SK-N-SH (cell line): ENCODE data around the gene SLC24A3. TPM values are rescaled to one million over a fixed set of nuclear protein-coding genes. Genes with fewer than 3 reads are reported as not detected.

Experiments
- CTCF ChIA-PET: fragments of 300-600, 350-600 bp; formaldehyde crosslinking; extraction: SDS; loops from one replicate; lab custom pipeline; 2021; lab: Yijun Ruan, JAX
- POLR2A ChIA-PET: fragments of 350-600 bp; sonication (Branson Sonifier 250); formaldehyde crosslinking; extraction: SDS; loops from one replicate; lab custom pipeline; 2020; ENCODE audit warnings: antibody characterized with exemption, inconsistent platforms; lab: Yijun Ruan, JAX
- DNase-seq: peaks from one replicate; pipeline ENCODE4 v3.0.0; 2012
- H2AFZ ChIP-seq: fragments of 200-600 bp; sonication (generic); 2 replicates; pipeline ENCODE4 v1.8.1; 2016; ENCODE audit warnings: antibody characterized with exemption, mild to moderate bottlenecking, low read depth
- H3F3A ChIP-seq: fragments of 200-600 bp; sonication (generic); replicated peaks from 2 replicates; pipeline ENCODE3; 2016; ENCODE audit warnings: antibody characterized with exemption, mild to moderate bottlenecking; ENCODE audit not compliant: insufficient read depth
- H3K27ac ChIP-seq, 2 experiments: fragments of 200-500 bp in 1 of 2; fragments of 200-600 bp in 1 of 2; sonication (Bioruptor generic) in 1 of 2; sonication (generic), shearing (Covaris generic) in 1 of 2; 2 replicates each; pipeline versions ENCODE4 v1.5.1 to v1.6.1; 2014 to 2016; ENCODE audit warnings: low read depth in 2 of 2, inconsistent platforms in 1 of 2, low read length in 1 of 2, mild to moderate bottlenecking in 1 of 2, mixed read lengths in 1 of 2
- H3K27me3 ChIP-seq: fragments of 200-600 bp; sonication (generic), shearing (Covaris generic); 2 replicates; pipeline ENCODE4 v1.6.1; 2016; ENCODE audit warnings: mixed run types; ENCODE audit not compliant: insufficient read depth
- H3K36me3 ChIP-seq, 2 experiments: fragments of 200-500 bp in 1 of 2; fragments of 200-600 bp in 1 of 2; sonication (Bioruptor generic) in 1 of 2; sonication (generic) in 1 of 2; replicated peaks in 1 of 2; 2 replicates each; pipeline versions ENCODE3 to v1.5.1; 2014 to 2016; ENCODE audit warnings: low read length in 1 of 2, mild to moderate bottlenecking in 1 of 2; ENCODE audit not compliant: insufficient read depth in 2 of 2, control insufficient read depth in 1 of 2
- H3K4me1 ChIP-seq, 2 experiments: fragments of 200-500 bp in 1 of 2; fragments of 200-600 bp in 1 of 2; sonication (Bioruptor generic) in 1 of 2; sonication (generic), shearing (Covaris generic) in 1 of 2; 2 replicates each; pipeline versions ENCODE4 v1.5.1 to v1.6.1; 2014 to 2016; ENCODE audit warnings: low read depth in 1 of 2, low read length in 1 of 2, mixed run types in 1 of 2; ENCODE audit not compliant: insufficient read depth in 2 of 2, control insufficient read depth in 1 of 2
- H3K4me2 ChIP-seq: fragments of 200-600 bp; sonication (generic), shearing (Covaris generic); 2 replicates; pipeline ENCODE4 v1.6.1; 2017; ENCODE audit warnings: mixed run types
- H3K4me3 ChIP-seq, 2 experiments: fragments of 200-500 bp in 1 of 2; fragments of 200-600 bp in 1 of 2; sonication (Bioruptor generic) in 1 of 2; sonication (generic), shearing (Covaris generic) in 1 of 2; 2 replicates each; pipeline versions ENCODE4 v1.5.1 to v1.8.1; 2014 to 2016; ENCODE audit warnings: low read depth in 2 of 2, inconsistent platforms in 1 of 2, low read length in 1 of 2, mild to moderate bottlenecking in 1 of 2, mixed read lengths in 1 of 2, moderate library complexity in 1 of 2
- H3K79me2 ChIP-seq: fragments of 200-600 bp; sonication (generic); 2 replicates; pipeline ENCODE4 v1.8.1; 2017; ENCODE audit warnings: mild to moderate bottlenecking; ENCODE audit not compliant: insufficient read depth
- H3K9ac ChIP-seq: fragments of 200-600 bp; sonication (generic); 2 replicates; pipeline ENCODE4 v1.6.1; 2017; ENCODE audit warnings: mixed run types
- H3K9me2 ChIP-seq: fragments of 200-600 bp; sonication (generic); 2 replicates; pipeline ENCODE4 v1.6.1; 2017; ENCODE audit warnings: mixed run types
- H3K9me3 ChIP-seq: fragments of 200-600 bp; sonication (generic); 2 replicates; pipeline ENCODE4 v1.6.1; 2017; ENCODE audit warnings: mixed run types, mild to moderate bottlenecking, moderate library complexity
- H4K20me1 ChIP-seq: fragments of 200-600 bp; sonication (generic); 2 replicates; pipeline ENCODE4 v1.6.1; 2017; ENCODE audit warnings: mild to moderate bottlenecking, mixed run types; ENCODE audit not compliant: insufficient read depth
- CHD2 ChIP-seq: fragments of 150-350 bp; IDR thresholded peaks from 2 replicates; pipeline ENCODE4 v1.6.1; 2018; ENCODE audit warnings: low read length; ENCODE audit not compliant: partially characterized antibody
- EP300 ChIP-seq, 2 experiments: IDR thresholded peaks; 2 replicates each; pipeline versions ENCODE4 v1.4.0 to v1.6.1; 2012; ENCODE audit warnings: borderline replicate concordance in 1 of 2, low read depth in 1 of 2, low read length in 1 of 2
- EZH2phosphoT487 ChIP-seq: fragments of 200-600 bp; sonication (generic); IDR thresholded peaks from 2 replicates; pipeline ENCODE4 v1.6.1; 2017; ENCODE audit warnings: low read depth, mixed run types, mild to moderate bottlenecking, antibody characterized with exemption, moderate library complexity, borderline replicate concordance
- FOXJ3 ChIP-seq: sonication (generic); formaldehyde crosslinking; IDR thresholded peaks from 2 replicates; pipeline ENCODE4 v1.5.1; 2020; ENCODE audit warnings: mild to moderate bottlenecking, missing genetic modification reagents
- GABPA ChIP-seq: IDR thresholded peaks from 2 replicates; pipeline ENCODE4 v1.4.0; 2012; ENCODE audit warnings: low read depth, mild to moderate bottlenecking
- JUND ChIP-seq: IDR thresholded peaks from 2 replicates; pipeline ENCODE4 v1.4.0; 2012
- MEF2A ChIP-seq: IDR thresholded peaks from 2 replicates; pipeline ENCODE4 v1.4.0; 2012; ENCODE audit warnings: low read depth, borderline replicate concordance
- MXI1 ChIP-seq: IDR thresholded peaks from 2 replicates; pipeline ENCODE4 v1.6.1; 2012; ENCODE audit warnings: mild to moderate bottlenecking, low read depth, low read length, improper control_type of control experiment
- NFIC ChIP-seq: IDR thresholded peaks from 2 replicates; pipeline ENCODE4 v1.4.0; 2012; ENCODE audit warnings: borderline replicate concordance
- POLR2AphosphoS5 ChIP-seq: IDR thresholded peaks from 2 replicates; pipeline ENCODE4 v1.6.1; 2012; ENCODE audit warnings: low read depth, low read length
- RAD21 ChIP-seq: IDR thresholded peaks from 2 replicates; pipeline ENCODE4 v1.6.1; 2012; ENCODE audit warnings: mild to moderate bottlenecking, low read length
- RCOR1 ChIP-seq: fragments of 150-350 bp; IDR thresholded peaks from 2 replicates; pipeline ENCODE4 v1.6.1; 2017; ENCODE audit warnings: antibody characterized with exemption, low read length
- RFX5 ChIP-seq: IDR thresholded peaks from 2 replicates; pipeline ENCODE4 v1.6.1; 2012; ENCODE audit warnings: mild to moderate bottlenecking, improper control_type of control experiment, low read length
- RXRA ChIP-seq: IDR thresholded peaks from 2 replicates; pipeline ENCODE4 v1.4.0; 2012; ENCODE audit warnings: low read depth, mild to moderate bottlenecking, borderline replicate concordance
- SIN3A ChIP-seq: IDR thresholded peaks from 2 replicates; pipeline ENCODE4 v1.6.1; 2012; ENCODE audit warnings: low read depth, mild to moderate bottlenecking, low read length, moderate library complexity, borderline replicate concordance
- SMC3 ChIP-seq: IDR thresholded peaks from 2 replicates; pipeline ENCODE4 v1.6.1; 2012; ENCODE audit warnings: low read depth, low read length, improper control_type of control experiment
- TAF1 ChIP-seq: IDR thresholded peaks from 2 replicates; pipeline ENCODE4 v1.6.1; 2012; ENCODE audit warnings: low read depth, mild to moderate bottlenecking, low read length, moderate library complexity, borderline replicate concordance
- TEAD4 ChIP-seq: IDR thresholded peaks from 2 replicates; pipeline ENCODE4 v1.4.0; 2012; ENCODE audit warnings: mild to moderate bottlenecking, borderline replicate concordance; ENCODE audit not compliant: insufficient read depth
- WGBS: methylation state at CpG from one replicate; pipeline ENCODE4 v1.1.6; 2017; ENCODE audit warnings: low lambda C conversion rate; 5-methylcytosine and 5-hydroxymethylcytosine counted together
- polyA plus RNA-seq, 3 experiments: library from polyadenylated mRNA; depleted of rRNA; stranded (reverse); fragments of >200 nt; gene quantifications; 2 replicates each; pipeline ENCODE4 v1.2.3, GENCODE V29; 2012
- TF ChIP-seq, protein P1 (sequence below): fragments of 200-600 bp; sonication (generic); IDR thresholded peaks from 2 replicates; pipeline ENCODE4 v1.6.1; 2017; ENCODE audit warnings: antibody characterized with exemption, mild to moderate bottlenecking, moderate library complexity
- TF ChIP-seq, protein P2 (sequence below): fragments of 150-350 bp; IDR thresholded peaks from 2 replicates; pipeline ENCODE4 v1.6.1; 2017; ENCODE audit warnings: antibody characterized with exemption, low read length, low read depth, borderline replicate concordance
- TF ChIP-seq, protein P3 (sequence below): IDR thresholded peaks from 2 replicates; pipeline ENCODE4 v1.6.1; 2012; ENCODE audit warnings: mild to moderate bottlenecking, low read depth, low read length, moderate library complexity
- TF ChIP-seq, protein P4 (sequence below): fragments of 150-350 bp; IDR thresholded peaks from 2 replicates; pipeline ENCODE4 v1.6.1; 2016; ENCODE audit warnings: mild to moderate bottlenecking, low read depth, low read length
- TF ChIP-seq, protein P5 (sequence below): IDR thresholded peaks from 2 replicates; pipeline ENCODE4; 2012
- TF ChIP-seq, protein P6 (sequence below): IDR thresholded peaks from 2 replicates; pipeline ENCODE4 v1.4.0; 2012; ENCODE audit warnings: low read depth, borderline replicate concordance

The SLC24A3 gene
- polyA plus RNA-seq, 1 of the 3 experiments (the other 2 are of a cell fraction), result not detected

DNA sequence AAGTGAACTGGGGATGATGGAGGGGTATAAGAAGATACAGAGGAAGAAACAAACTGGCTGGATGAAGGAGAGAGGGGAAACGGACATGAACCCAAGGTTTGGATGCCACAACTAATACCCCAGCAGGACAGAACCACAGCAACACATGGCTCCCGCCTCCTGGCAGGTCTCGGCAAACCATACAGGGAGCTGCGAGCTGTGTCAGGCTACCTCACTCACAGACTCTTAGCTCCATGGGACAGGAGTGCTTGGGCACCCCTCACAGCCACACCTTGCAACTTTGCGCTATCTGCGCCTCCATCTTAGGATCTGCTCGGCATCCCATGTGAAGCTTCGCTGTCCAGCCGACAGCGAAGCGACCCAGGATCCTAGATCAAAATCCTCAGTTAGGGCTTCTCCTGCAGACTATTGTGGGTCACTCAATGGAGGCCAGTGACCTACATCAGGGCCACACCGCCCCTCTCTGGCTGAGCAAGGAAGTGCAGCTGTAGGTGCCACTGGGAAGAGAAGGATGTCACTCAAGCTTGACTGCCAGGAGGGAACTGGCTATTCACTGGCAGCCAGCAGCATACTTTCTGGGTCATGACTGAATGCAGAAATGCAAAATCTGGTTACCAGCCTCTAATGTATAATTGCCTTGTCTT, 371.2 kb downstream of the SLC24A3 start:
- H3K9ac ChIP-seq, result no peak overlapping the region
- H3K79me2 ChIP-seq, result no peaks in the 10 kb centered on the region
- no peaks in the 10 kb centered on the region for H3K9me3 ChIP-seq
- no peak overlapping the region for H3K4me2 ChIP-seq
- DNase-seq, result peak; percentile 67
- H3K9me2 ChIP-seq, result no peaks in the 10 kb centered on the region
- no peaks in the 10 kb centered on the region for H3K36me3 ChIP-seq
- no peak overlapping the region; a peak in 1 of 4 replicates for H3K4me3 ChIP-seq
- WGBS, result 41% methylated on average over 5 of the region's 12 CpGs
- H3K27me3 ChIP-seq, result peaks cover 40% of the 10 kb centered on the region; the same call in 1 of the 2 replicates
- ChIA-PET CTCF (interaction anchor here (0.6 to 1.9 kb wide), 14 partner anchors 13 to 1177 kb away, joined by 3 to 28 read pairs (median 4); no protein-coding TSS in a partner anchor), POLR2A (no interaction called here)
- no peak overlapping the region for H3K27ac ChIP-seq
- no peak overlapping the region for H2AFZ ChIP-seq
- H4K20me1 ChIP-seq, result no peaks in the 10 kb centered on the region
- no peaks in the 10 kb centered on the region; a peak in 1 of 4 replicates for H3K4me1 ChIP-seq
- H3F3A ChIP-seq, result no peaks in the 10 kb centered on the region
- no peak for TF ChIP-seq SIN3A
- TF ChIP-seq CHD2, result no peak
- TF ChIP-seq, protein P1, sequence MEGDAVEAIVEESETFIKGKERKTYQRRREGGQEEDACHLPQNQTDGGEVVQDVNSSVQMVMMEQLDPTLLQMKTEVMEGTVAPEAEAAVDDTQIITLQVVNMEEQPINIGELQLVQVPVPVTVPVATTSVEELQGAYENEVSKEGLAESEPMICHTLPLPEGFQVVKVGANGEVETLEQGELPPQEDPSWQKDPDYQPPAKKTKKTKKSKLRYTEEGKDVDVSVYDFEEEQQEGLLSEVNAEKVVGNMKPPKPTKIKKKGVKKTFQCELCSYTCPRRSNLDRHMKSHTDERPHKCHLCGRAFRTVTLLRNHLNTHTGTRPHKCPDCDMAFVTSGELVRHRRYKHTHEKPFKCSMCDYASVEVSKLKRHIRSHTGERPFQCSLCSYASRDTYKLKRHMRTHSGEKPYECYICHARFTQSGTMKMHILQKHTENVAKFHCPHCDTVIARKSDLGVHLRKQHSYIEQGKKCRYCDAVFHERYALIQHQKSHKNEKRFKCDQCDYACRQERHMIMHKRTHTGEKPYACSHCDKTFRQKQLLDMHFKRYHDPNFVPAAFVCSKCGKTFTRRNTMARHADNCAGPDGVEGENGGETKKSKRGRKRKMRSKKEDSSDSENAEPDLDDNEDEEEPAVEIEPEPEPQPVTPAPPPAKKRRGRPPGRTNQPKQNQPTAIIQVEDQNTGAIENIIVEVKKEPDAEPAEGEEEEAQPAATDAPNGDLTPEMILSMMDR, result peak; percentile 75
- no peak for TF ChIP-seq NFIC
- no peak for TF ChIP-seq POLR2AphosphoS5
- no peak for TF ChIP-seq GABPA
- no peak for TF ChIP-seq MEF2A
- TF ChIP-seq, protein P2, sequence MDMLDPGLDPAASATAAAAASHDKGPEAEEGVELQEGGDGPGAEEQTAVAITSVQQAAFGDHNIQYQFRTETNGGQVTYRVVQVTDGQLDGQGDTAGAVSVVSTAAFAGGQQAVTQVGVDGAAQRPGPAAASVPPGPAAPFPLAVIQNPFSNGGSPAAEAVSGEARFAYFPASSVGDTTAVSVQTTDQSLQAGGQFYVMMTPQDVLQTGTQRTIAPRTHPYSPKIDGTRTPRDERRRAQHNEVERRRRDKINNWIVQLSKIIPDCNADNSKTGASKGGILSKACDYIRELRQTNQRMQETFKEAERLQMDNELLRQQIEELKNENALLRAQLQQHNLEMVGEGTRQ, result no peak
- no peak for TF ChIP-seq FOXJ3 (CRISPR knock-in tag)
- no peak for TF ChIP-seq TEAD4
- no peak for TF ChIP-seq RXRA
- TF ChIP-seq, protein P3, sequence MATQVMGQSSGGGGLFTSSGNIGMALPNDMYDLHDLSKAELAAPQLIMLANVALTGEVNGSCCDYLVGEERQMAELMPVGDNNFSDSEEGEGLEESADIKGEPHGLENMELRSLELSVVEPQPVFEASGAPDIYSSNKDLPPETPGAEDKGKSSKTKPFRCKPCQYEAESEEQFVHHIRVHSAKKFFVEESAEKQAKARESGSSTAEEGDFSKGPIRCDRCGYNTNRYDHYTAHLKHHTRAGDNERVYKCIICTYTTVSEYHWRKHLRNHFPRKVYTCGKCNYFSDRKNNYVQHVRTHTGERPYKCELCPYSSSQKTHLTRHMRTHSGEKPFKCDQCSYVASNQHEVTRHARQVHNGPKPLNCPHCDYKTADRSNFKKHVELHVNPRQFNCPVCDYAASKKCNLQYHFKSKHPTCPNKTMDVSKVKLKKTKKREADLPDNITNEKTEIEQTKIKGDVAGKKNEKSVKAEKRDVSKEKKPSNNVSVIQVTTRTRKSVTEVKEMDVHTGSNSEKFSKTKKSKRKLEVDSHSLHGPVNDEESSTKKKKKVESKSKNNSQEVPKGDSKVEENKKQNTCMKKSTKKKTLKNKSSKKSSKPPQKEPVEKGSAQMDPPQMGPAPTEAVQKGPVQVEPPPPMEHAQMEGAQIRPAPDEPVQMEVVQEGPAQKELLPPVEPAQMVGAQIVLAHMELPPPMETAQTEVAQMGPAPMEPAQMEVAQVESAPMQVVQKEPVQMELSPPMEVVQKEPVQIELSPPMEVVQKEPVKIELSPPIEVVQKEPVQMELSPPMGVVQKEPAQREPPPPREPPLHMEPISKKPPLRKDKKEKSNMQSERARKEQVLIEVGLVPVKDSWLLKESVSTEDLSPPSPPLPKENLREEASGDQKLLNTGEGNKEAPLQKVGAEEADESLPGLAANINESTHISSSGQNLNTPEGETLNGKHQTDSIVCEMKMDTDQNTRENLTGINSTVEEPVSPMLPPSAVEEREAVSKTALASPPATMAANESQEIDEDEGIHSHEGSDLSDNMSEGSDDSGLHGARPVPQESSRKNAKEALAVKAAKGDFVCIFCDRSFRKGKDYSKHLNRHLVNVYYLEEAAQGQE, result no peak
- TF ChIP-seq MXI1, result no peak
- TF ChIP-seq EP300 (IDR thresholded peaks at IDR 0.05; ENCODE audit: borderline replicate concordance in 1 of 2, low read depth in 1 of 2, low read length in 1 of 2), result no peak
- no peak for TF ChIP-seq RFX5
- TF ChIP-seq, protein P4, sequence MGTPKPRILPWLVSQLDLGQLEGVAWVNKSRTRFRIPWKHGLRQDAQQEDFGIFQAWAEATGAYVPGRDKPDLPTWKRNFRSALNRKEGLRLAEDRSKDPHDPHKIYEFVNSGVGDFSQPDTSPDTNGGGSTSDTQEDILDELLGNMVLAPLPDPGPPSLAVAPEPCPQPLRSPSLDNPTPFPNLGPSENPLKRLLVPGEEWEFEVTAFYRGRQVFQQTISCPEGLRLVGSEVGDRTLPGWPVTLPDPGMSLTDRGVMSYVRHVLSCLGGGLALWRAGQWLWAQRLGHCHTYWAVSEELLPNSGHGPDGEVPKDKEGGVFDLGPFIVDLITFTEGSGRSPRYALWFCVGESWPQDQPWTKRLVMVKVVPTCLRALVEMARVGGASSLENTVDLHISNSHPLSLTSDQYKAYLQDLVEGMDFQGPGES, result no peak
- peak; percentile 34; the same call in 1 of the 2 replicates for TF ChIP-seq SMC3
- TF ChIP-seq, protein P5, sequence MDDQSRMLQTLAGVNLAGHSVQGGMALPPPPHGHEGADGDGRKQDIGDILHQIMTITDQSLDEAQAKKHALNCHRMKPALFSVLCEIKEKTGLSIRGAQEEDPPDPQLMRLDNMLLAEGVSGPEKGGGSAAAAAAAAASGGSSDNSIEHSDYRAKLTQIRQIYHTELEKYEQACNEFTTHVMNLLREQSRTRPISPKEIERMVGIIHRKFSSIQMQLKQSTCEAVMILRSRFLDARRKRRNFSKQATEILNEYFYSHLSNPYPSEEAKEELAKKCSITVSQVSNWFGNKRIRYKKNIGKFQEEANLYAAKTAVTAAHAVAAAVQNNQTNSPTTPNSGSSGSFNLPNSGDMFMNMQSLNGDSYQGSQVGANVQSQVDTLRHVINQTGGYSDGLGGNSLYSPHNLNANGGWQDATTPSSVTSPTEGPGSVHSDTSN, result no peak
- TF ChIP-seq EZH2phosphoT487, result no peak
- TF ChIP-seq RAD21, result peak; percentile 68
- no peak for TF ChIP-seq RCOR1
- TF ChIP-seq, protein P6, sequence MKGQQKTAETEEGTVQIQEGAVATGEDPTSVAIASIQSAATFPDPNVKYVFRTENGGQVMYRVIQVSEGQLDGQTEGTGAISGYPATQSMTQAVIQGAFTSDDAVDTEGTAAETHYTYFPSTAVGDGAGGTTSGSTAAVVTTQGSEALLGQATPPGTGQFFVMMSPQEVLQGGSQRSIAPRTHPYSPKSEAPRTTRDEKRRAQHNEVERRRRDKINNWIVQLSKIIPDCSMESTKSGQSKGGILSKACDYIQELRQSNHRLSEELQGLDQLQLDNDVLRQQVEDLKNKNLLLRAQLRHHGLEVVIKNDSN, result no peak
- no peak for TF ChIP-seq JUND
- TF ChIP-seq TAF1, result no peak
